ENCODE results near the gene PSMG1. TPM values are rescaled to one million over a fixed set of nuclear protein-coding genes. Genes with fewer than 3 reads are reported as not detected.

The PSMG1 gene
- total and polyA plus RNA-seq, 2 donors (not counting 3 experiments of a cell fraction or from before 2014, with no cell fraction given), result 43.2 to 75.9 TPM

DNA sequence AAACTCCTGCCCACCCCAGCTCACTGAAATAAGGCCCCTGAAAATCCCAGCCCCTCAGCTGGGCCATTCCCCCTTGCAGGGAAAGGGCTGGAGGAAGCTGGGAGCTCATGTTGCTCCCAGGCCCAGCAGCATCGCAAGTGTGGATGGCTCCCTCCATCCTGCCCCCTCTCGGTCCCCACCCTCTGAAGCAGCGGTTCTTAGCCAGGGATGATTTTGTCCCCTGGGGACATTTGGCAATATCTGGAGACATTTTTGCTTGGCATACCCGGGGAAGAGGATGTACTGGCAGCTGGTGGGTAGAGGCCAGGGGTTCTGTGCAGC lies 56.8 kb downstream of the PSMG1 start:
- dilution Hi-C loops (cut with MboI; ENCODE audit: extremely low pct_ligation_motif_present, low sequenced_read_pairs), result no loop called here
- Histone ChIP-seq H3K79me2 (ENCODE audit: control insufficient read depth, insufficient read depth, low read length) (no peaks in the 10 kb centered on the region), H3K9ac (replicated peaks; ENCODE audit: extremely low read depth, insufficient read depth, low read length) (no peak overlapping the region), H3K4me3 (replicated peaks in 1 of 3; ENCODE audit: insufficient read depth in 1 of 3, low read depth in 1 of 3, low read length in 3 of 3) (no peak overlapping the region), H4K20me1 (replicated peaks; ENCODE audit: control insufficient read depth, extremely low read depth, insufficient read depth, low read length) (no peaks in the 10 kb centered on the region), H3K4me1 (ENCODE audit: control insufficient read depth, extremely low read depth, insufficient read depth, low read length) (no peaks in the 10 kb centered on the region), H3K27me3 (ENCODE audit: control insufficient read depth in 2 of 2, insufficient read depth in 2 of 2, low read length in 2 of 2) (peaks cover 0 to 2% of the 10 kb centered on the region in 2 experiments), H3K9me1 (replicated peaks; ENCODE audit: control insufficient read depth, extremely low read depth, insufficient read depth, low read length) (no peaks in the 10 kb centered on the region), H3K4me2 (ENCODE audit: insufficient read depth, low read length) (no peak overlapping the region), H3K27ac (ENCODE audit: insufficient read depth, low read depth, low read length) (no peak overlapping the region), H3K9me3 (replicated peaks; ENCODE audit: control insufficient read depth, insufficient read depth, low read length) (no peaks in the 10 kb centered on the region), H3K36me3 (ENCODE audit: control insufficient read depth in 2 of 2, extremely low read depth in 1 of 2, insufficient read depth in 2 of 2, low read length in 2 of 2) (no peaks in the 10 kb centered on the region), H2AFZ (ENCODE audit: low read depth, low read length) (no peak overlapping the region)
- intact Hi-C loops (cut with micrococcal nuclease), result loop anchor here (1.0 to 5.0 kb wide), 4 partner anchors 134 to 621 kb away; partner anchors contain the start of gene ETS2
- POLR2A ChIA-PET, result no interaction called here
- no peak for DNase-seq (ENCODE audit: low read depth, low spot score)
- no peak for TF ChIP-seq GATA2 (IDR thresholded peaks at IDR 0.05; ENCODE audit: insufficient read depth, insufficient read length, low read depth, low read length)
- no peak for TF ChIP-seq POLR2AphosphoS5 (IDR thresholded peaks at IDR 0.05; ENCODE audit: insufficient read depth, low read depth, low read length)
- no peak for TF ChIP-seq POLR2A (IDR thresholded peaks at IDR 0.05; ENCODE audit: low read depth, low read length)
- CTCF ChIA-PET, result interaction anchor here (0.7 to 2.7 kb wide), 15 partner anchors 9 to 621 kb away, joined by 3 to 19 read pairs (median 4); partner anchors contain the start of gene ETS2
- no TSS peak for BruUV-seq (replicated peaks)
- no peak for FAIRE-seq

DNA sequence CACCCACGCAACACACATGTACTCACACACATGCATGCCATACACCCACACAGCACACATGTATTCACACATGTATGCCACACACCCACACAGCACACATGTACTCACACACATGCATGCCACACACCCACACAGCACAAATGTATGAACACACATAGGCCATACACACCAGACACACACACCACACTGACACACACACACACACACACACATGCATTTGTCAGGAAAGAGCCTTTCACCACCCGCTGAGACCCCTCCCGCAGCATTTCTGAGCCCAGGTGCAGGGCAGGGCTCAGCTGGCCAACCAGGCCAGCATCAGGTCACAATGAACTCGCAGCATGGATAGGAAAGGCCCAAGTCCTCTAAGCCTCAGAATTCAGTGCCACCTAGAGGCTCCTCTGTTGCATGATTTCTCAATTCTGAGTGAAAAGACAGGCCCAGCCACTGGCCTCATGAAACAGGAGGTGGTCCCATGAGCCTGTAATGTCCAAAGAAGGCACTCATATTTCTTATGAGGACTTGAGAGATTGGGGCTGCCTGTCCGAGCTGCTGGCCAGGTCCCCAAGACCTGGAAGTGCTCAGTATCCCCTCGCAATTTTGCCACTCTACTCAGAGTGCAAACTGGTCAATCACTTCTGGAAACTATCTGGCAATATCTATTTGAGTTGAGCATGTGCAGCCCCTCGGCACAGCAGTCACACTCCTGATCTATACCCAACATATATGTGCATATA lies 57.3 kb downstream of the PSMG1 start:
- POLR2A ChIA-PET, result no interaction called here
- peak; percentile 68 for DNase-seq (ENCODE audit: low read depth, low spot score)
- FAIRE-seq, result peak; percentile 80
- no peak overlapping the region for H3K27ac ChIP-seq (ENCODE audit: insufficient read depth, low read depth, low read length)
- H3K9ac ChIP-seq (replicated peaks; ENCODE audit: extremely low read depth, insufficient read depth, low read length), result no peak overlapping the region
- BruUV-seq (replicated peaks), result no TSS peak
- no peaks in the 10 kb centered on the region for H4K20me1 ChIP-seq (replicated peaks; ENCODE audit: control insufficient read depth, extremely low read depth, insufficient read depth, low read length)
- no peak overlapping the region for H3K4me3 ChIP-seq (replicated peaks in 1 of 3; ENCODE audit: insufficient read depth in 1 of 3, low read depth in 1 of 3, low read length in 3 of 3)
- H3K36me3 ChIP-seq (ENCODE audit: control insufficient read depth in 2 of 2, extremely low read depth in 1 of 2, insufficient read depth in 2 of 2, low read length in 2 of 2), result no peaks in the 10 kb centered on the region
- no peaks in the 10 kb centered on the region for H3K9me3 ChIP-seq (replicated peaks; ENCODE audit: control insufficient read depth, insufficient read depth, low read length)
- CTCF ChIA-PET, result interaction anchor here (0.6 to 2.7 kb wide), 15 partner anchors 10 to 621 kb away, joined by 3 to 19 read pairs (median 4); partner anchors contain the start of gene ETS2
- H3K4me2 ChIP-seq (ENCODE audit: insufficient read depth, low read length), result no peak overlapping the region
- dilution Hi-C loops (cut with MboI; ENCODE audit: extremely low pct_ligation_motif_present, low sequenced_read_pairs) (no loop called here), intact Hi-C loops (cut with micrococcal nuclease) (loop anchor here (1.0 to 5.0 kb wide), 4 partner anchors 134 to 621 kb away; partner anchors contain the start of gene ETS2)
- H3K27me3 ChIP-seq (ENCODE audit: control insufficient read depth in 2 of 2, insufficient read depth in 2 of 2, low read length in 2 of 2), result peaks cover 0 to 2% of the 10 kb centered on the region in 2 experiments
- H3K4me1 ChIP-seq (ENCODE audit: control insufficient read depth, extremely low read depth, insufficient read depth, low read length), result no peaks in the 10 kb centered on the region
- no peaks in the 10 kb centered on the region for H3K9me1 ChIP-seq (replicated peaks; ENCODE audit: control insufficient read depth, extremely low read depth, insufficient read depth, low read length)
- H3K79me2 ChIP-seq (ENCODE audit: control insufficient read depth, insufficient read depth, low read length), result no peaks in the 10 kb centered on the region
- TF ChIP-seq, protein P1, sequence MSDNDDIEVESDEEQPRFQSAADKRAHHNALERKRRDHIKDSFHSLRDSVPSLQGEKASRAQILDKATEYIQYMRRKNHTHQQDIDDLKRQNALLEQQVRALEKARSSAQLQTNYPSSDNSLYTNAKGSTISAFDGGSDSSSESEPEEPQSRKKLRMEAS (IDR thresholded peaks at IDR 0.05; ENCODE audit: insufficient read depth, insufficient read length), result peak; percentile 35
- TF ChIP-seq EZH2 (IDR thresholded peaks at IDR 0.05; ENCODE audit: borderline replicate concordance, low read depth, low read length, severe bottlenecking), result no peak
- TF ChIP-seq, protein P2, sequence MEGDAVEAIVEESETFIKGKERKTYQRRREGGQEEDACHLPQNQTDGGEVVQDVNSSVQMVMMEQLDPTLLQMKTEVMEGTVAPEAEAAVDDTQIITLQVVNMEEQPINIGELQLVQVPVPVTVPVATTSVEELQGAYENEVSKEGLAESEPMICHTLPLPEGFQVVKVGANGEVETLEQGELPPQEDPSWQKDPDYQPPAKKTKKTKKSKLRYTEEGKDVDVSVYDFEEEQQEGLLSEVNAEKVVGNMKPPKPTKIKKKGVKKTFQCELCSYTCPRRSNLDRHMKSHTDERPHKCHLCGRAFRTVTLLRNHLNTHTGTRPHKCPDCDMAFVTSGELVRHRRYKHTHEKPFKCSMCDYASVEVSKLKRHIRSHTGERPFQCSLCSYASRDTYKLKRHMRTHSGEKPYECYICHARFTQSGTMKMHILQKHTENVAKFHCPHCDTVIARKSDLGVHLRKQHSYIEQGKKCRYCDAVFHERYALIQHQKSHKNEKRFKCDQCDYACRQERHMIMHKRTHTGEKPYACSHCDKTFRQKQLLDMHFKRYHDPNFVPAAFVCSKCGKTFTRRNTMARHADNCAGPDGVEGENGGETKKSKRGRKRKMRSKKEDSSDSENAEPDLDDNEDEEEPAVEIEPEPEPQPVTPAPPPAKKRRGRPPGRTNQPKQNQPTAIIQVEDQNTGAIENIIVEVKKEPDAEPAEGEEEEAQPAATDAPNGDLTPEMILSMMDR (IDR thresholded peaks at IDR 0.05; ENCODE audit: extremely low read depth in 1 of 2, insufficient read depth in 1 of 2, low read depth in 1 of 2, low read length in 2 of 2), result peak; percentile 51 to 73
- no peak overlapping the region for H2AFZ ChIP-seq (ENCODE audit: low read depth, low read length)
